Stimulated activated naive CD8-positive, alpha-beta T cell treated with anti-CD3 and anti-CD28 coated beads, Interleukin-15, amount 100 ng/mL, for 72 hours (primary cell): Measurements from ENCODE around the gene CFAP68.
A peak's percentile ranks its signal among the peaks of the same experiment; 100 is the strongest.
"Not testable (repeated sequence)": the region's sequence is repeated elsewhere in the genome, so short reads cannot be mapped to it uniquely, and the experiment has no call there.

Source experiments
- ATAC-seq: fragments of 150-1000 bp; cut with Tn5 transposase; 2 replicates; pipeline ENCODE4 v1.10.0; 2021; ENCODE audit warnings: mild to moderate bottlenecking, moderate library complexity
- DNase-seq, 2 donors: peaks; one replicate each; pipeline ENCODE4 v3.0.0; 2021 to 2022
- H3K27ac Mint-ChIP-seq, 2 donors: one replicate each; pipeline ENCODE4 v1.8.0; 2022; ENCODE audit warnings: mild to moderate bottlenecking in 2 of 2, mixed read lengths in 2 of 2, moderate library complexity in 2 of 2
- H3K27me3 Mint-ChIP-seq: one replicate; pipeline ENCODE4 v1.8.0; 2022; ENCODE audit warnings: mixed read lengths
- H3K4me1 Mint-ChIP-seq: one replicate; pipeline ENCODE4 v1.8.0; 2022; ENCODE audit warnings: mild to moderate bottlenecking, mixed read lengths
- H3K4me3 Mint-ChIP-seq, 2 donors: one replicate each; pipeline ENCODE4 v1.8.0; 2022; ENCODE audit warnings: mild to moderate bottlenecking in 2 of 2, mixed read lengths in 2 of 2, moderate library complexity in 1 of 2
- H3K9me3 Mint-ChIP-seq, 2 donors: one replicate each; pipeline ENCODE4 v1.8.0; 2022; ENCODE audit warnings: mixed read lengths in 2 of 2

The CFAP68 gene

DNA sequence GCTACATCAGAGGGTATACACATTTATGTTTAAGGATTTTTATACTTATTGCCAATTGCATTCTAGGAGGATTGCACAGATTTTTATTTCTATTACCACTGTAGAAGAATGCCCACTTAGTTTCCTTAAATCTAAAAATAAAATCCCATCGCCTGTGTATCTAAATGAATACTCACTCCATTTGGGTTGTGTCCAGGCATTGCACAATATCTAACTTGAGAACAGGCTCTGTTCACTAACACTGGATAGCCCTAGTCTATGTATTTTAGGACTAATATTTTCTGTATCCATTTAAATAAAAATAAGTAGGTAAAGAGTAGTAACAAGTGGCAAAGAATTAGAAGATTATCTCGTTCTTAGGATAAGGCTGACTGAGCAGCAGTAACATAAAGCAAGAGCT is 43.5 kb downstream of the CFAP68 start:
- ATAC-seq (no peak), DNase-seq (no peak)
- Mint-ChIP-seq H3K4me3 (no peak overlapping the region), H3K4me1 (peaks cover 37% of the 10 kb centered on the region), H3K9me3 (no peaks in the 10 kb centered on the region), H3K27me3 (peaks cover 22% of the 10 kb centered on the region), H3K27ac (no peak overlapping the region)

DNA sequence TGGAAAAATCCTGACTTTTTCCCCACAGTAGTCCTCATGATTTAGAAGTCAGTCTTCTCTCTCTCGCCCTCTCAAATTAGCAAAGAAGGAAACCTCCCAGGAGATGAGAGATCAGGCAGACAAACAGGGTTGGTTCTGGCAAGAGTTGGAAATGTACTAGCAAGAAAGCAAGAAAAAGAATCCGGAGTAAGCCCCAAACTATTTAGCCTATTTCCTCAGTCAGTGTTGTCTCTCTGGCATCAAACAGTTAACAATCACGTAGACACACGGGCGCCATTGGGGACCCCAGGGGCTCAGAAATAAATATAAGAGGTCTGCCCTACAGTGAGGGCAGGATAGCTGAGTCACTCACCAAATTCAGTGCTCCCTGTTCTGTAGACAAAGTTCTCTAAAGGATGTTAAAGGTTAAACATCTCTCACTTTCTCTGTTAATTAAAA is 44.0 kb downstream of the CFAP68 start:
- H3K4me1 Mint-ChIP-seq = peaks cover 37% of the 10 kb centered on the region
- H3K4me3 Mint-ChIP-seq = no peak overlapping the region
- no peak overlapping the region for H3K27ac Mint-ChIP-seq
- ATAC-seq (no peak), DNase-seq (no peak)
- H3K27me3 Mint-ChIP-seq = peaks cover 22% of the 10 kb centered on the region
- no peaks in the 10 kb centered on the region for H3K9me3 Mint-ChIP-seq

DNA sequence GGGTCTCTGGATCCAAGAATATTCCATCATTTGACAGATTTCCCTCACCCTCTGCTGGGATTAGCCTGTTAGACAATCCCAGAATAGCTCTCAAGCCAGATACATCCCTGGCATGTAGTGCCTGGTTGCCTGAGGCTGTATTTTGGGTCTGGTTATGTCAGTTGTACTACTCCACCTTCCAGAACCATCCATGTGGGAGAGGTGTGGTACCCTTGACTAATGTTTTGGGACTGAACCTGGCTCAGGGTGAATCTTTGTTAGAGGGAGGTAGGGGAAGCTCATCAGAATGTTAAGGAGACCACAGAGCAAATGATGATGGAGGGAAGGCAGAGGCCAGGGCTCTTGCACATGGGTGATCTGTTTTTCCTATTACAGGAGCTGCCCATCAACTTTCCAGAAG is 44.6 kb downstream of the CFAP68 start:
- DNase-seq (no peak), ATAC-seq (no peak)
- Mint-ChIP-seq H3K27me3 (peaks cover 22% of the 10 kb centered on the region), H3K27ac (no peak overlapping the region), H3K9me3 (no peaks in the 10 kb centered on the region), H3K4me3 (peak overlapping the region in 1 of 2 donors; percentile 14), H3K4me1 (peaks cover 37% of the 10 kb centered on the region)

DNA sequence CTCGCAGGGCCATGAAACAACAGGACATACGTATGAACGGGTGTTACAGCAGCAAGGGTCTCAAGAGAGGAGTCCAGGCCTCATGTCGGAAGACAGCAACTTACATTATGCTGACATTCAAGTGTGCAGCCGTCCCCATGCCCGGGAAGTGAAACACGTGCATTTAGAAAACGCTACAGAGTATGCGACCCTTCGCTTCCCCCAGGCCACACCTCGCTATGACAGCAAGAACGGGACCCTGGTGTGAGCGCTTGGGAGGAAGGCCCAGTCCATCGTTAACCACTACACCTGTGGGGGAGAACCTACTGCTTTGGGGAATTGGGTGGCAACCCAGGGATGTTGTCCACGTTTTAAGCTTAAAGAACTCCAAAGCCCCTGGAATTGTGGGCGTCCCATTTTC is 46.6 kb downstream of the CFAP68 start:
- Mint-ChIP-seq H3K9me3 (no peaks in the 10 kb centered on the region), H3K27ac (no peak overlapping the region), H3K4me1 (peaks cover 37% of the 10 kb centered on the region), H3K27me3 (peaks cover 17% of the 10 kb centered on the region), H3K4me3 (peak overlapping the region; percentile 85)
- ATAC-seq (no peak), DNase-seq (no peak)

DNA sequence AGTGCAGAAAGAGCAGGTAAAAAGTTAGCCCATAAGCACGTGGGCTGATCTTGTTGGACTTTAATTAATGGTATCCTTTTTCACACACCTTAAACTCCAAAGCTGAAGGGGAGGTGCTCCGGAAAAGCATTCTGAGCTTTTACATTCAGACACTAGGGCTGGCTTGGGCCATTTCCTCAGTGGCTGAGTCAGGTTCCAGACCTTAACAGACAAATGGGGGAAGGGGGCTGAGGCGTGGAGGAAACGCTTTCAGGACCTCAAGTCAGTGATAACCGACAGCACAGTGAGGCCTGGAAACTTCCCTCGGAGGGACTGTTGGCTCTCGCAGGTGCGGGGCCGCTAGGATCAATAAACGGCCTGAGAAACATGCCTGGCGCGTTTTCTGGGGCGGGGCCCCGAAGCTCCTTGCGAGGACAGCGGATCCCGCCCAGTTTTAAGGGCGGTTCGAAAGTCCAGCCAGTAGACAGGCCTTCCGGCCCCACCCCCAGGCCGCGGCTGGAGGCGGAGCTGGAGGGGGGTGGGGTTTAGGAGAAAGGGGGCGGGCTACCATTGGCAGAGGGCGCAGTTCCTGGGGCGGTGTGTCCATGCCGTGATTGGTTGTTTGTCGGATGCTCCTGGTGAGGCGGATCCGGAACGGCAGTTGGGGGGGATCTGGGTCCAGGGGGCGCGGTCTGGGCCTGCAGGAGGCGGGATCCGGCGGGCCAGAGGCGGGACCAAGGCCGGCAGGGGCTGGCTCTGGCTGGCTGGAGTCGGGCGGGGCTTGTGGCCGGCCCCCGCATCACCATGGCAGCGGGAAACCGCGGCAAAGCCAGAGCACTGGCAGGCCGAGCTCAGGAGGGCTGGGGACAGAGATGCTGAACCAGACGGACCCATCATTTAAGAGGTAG is 47.4 kb downstream of the CFAP68 start:
- H3K4me3 Mint-ChIP-seq = peak overlapping the region; percentile 85
- ATAC-seq = peak; percentile 93
- peak; percentile 96 to 97 for DNase-seq
- peaks cover 16% of the 10 kb centered on the region for H3K27me3 Mint-ChIP-seq
- no peaks in the 10 kb centered on the region for H3K9me3 Mint-ChIP-seq
- peak overlapping the region; percentile 66 to 93 for H3K27ac Mint-ChIP-seq
- H3K4me1 Mint-ChIP-seq = peaks cover 38% of the 10 kb centered on the region

DNA sequence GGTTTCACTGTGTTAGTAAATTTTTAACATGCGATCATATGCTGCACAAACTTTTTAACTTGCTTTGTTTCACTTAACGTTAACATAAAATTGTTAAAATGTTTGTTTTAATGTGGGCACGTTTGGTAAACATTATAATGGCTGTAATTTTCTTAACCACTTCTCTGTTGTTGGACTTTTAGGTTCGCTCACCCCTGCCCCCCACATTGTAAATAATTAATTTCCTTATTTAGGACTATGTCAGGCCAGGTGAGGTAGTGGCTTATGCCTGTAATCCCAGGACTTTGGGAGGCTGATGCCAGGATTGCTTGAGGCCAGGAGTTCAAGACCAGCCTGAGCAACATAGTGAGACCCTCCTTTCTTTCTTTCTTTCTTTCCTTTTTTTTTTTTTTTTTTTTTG is 51.1 kb downstream of the CFAP68 start:
- DNase-seq = no peak
- peaks cover 41% of the 10 kb centered on the region for H3K4me1 Mint-ChIP-seq
- no peak for ATAC-seq

DNA sequence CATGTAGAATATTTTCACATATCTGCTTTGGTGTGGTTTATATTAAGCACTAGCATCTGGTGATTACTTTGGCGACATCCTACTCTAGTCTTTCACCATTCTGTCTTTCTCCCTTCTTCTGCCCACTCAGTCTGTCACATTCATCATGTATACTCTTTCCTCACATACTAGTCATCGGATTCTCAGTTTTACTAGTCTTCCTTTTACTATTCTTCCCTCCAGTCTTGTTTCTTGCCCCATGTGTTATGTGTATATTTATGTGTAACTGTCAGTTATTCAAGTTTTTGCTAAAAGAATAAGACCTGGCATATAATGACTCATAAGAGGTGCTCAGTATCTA is 53.2 kb downstream of the CFAP68 start:
- Mint-ChIP-seq H3K4me3 (peak overlapping the region in 1 of 2 donors; percentile 52), H3K27ac (no peak overlapping the region)

More for the DNA sequence above, 51.1 kb downstream of the CFAP68 start:
- H3K4me3 Mint-ChIP-seq = no peak overlapping the region
- no peaks in the 10 kb centered on the region for H3K9me3 Mint-ChIP-seq
- no peak overlapping the region for H3K27ac Mint-ChIP-seq
- no peaks in the 10 kb centered on the region for H3K27me3 Mint-ChIP-seq

DNA sequence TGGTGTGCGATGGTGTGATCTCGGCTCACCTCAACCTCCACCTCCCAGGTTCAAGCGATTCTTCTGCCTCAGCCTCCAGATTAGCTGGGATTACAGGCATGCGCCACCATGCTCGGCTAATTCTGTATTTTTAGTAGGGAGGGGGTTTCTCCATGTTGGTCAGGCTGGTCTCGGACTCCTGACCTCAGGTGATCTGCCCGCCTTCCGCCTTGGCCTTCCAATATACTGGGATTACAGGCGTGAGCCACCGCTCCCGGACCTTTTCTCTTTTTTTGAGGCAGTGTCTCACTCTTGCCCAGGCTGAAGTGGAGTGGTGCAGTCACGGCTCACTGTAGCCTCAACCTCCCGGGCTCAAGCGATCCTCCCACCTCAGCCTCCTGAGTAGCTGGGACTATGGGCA is 53.8 kb downstream of the CFAP68 start:
- not testable (repeated sequence) for H3K4me3 Mint-ChIP-seq, DNase-seq, H3K27me3 Mint-ChIP-seq, H3K27ac Mint-ChIP-seq, ATAC-seq, H3K9me3 Mint-ChIP-seq
- H3K4me1 Mint-ChIP-seq = peaks cover 48% of the 10 kb centered on the region

More for the DNA sequence above, 53.2 kb downstream of the CFAP68 start:
- H3K27me3 Mint-ChIP-seq = no peaks in the 10 kb centered on the region
- no peaks in the 10 kb centered on the region for H3K9me3 Mint-ChIP-seq
- ATAC-seq (peak; percentile 57), DNase-seq (no peak)
- peaks cover 43% of the 10 kb centered on the region for H3K4me1 Mint-ChIP-seq

DNA sequence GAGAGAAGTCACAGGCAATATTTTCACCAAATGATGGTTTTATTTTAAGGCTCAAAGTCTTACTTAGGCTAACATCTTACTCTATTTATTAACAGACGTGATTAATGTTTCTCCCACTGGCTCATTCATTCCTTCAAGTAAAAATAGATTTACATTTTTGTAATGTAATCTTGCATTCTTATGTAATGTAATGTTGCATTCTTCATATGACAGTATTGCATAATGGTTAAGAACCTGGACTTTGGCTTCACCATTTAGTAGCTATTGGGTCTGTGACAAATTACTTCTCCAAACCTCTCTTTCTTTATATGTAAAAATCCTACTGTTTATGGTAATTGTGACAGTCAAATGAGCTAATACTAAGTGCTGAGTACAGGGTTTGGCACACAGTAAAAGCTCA is 54.5 kb downstream of the CFAP68 start:
- no peak for ATAC-seq
- Mint-ChIP-seq H3K4me1 (peaks cover 55% of the 10 kb centered on the region), H3K27ac (no peak overlapping the region), H3K27me3 (no peaks in the 10 kb centered on the region), H3K9me3 (no peaks in the 10 kb centered on the region), H3K4me3 (no peak overlapping the region)
- DNase-seq = no peak

DNA sequence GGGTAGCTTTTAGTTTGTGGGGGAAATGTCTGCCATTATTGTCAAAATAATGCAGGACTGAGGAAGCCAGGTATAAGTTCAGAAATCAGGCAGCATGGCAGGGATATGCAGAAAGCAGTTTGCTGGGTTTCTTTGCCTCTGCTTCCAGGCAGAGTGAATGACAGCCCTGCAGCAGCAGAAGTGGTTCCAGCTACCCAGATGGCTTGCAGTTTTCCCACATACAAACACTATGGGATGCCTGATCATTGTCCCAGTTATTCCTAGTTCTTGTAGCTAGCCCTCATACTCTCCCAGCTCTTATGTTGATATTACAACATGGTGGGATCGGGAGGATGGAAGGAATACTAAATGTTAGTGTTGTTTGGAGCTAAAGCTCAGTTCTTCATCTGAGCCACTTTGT is 55.0 kb downstream of the CFAP68 start:
- DNase-seq = no peak
- Mint-ChIP-seq H3K9me3 (no peaks in the 10 kb centered on the region), H3K4me3 (no peak overlapping the region), H3K4me1 (peaks cover 59% of the 10 kb centered on the region), H3K27me3 (no peaks in the 10 kb centered on the region), H3K27ac (no peak overlapping the region)
- no peak for ATAC-seq
